ENCODE data around the gene CCDC8.
"Not testable (repeated sequence)": the region's sequence is repeated elsewhere in the genome, so short reads cannot be mapped to it uniquely, and the experiment has no call there.

The CCDC8 gene

GRCh38 chr19:46380690-46381089, 32.7 kb downstream of the CCDC8 start:
- DNase-seq (ENCODE audit: low read depth) = no peak

- DNase-seq (ENCODE audit: low read depth) = no peak
Measured at GRCh38 chr19:46378268-46378667, 35.1 kb downstream of the CCDC8 start.

DNA sequence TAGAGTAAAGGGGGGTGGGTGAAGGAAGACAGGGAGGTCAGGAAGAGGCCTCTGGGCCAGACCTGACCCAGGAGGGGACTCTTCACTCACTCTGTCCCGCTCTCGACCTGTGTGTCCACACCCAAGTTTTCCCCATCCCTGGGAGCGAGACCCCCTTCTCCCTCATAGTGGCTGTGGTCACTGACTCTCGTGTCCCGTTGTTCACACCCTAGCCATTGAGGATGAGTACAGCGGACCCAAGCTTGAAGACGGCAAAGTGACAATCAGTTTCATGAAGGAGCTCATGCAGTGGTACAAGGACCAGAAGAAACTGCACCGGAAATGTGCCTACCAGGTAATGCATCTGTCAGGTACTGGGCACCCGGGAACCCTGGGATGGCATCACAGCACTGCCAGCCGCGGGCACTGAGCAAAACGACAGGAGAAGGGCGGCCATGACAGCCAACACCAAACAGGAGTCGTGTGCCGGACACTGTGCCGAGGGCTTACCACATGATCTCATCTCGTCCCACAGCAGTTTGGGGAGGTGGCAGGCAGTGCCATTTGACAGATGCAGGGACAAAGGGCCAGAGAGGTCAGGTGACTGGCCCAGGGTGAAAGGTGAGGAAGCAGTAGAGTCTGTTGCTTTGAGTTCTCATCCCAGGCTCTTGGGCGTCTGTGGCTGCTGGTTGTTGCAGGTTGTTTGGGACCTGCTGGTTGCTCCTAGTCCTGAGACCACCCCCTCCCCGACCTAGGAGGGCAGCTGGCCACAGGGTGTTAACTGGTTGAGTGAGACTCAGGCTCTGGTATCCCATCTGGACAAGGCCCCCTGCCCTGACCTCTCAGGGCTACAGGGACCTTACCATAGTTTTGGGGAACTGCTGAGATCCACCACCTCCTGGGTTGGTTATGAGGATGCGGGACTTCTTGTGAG, 36.9 kb downstream of the CCDC8 start:
- DNase-seq (ENCODE audit: low read depth) = no peak

GRCh38 chr19:46375476-46376067, 37.8 kb downstream of the CCDC8 start:
- not testable (repeated sequence) for DNase-seq (ENCODE audit: low read depth)

GRCh38 chr19:46374536-46375475, 38.6 kb downstream of the CCDC8 start:
- no peak for DNase-seq (ENCODE audit: low read depth)

DNA sequence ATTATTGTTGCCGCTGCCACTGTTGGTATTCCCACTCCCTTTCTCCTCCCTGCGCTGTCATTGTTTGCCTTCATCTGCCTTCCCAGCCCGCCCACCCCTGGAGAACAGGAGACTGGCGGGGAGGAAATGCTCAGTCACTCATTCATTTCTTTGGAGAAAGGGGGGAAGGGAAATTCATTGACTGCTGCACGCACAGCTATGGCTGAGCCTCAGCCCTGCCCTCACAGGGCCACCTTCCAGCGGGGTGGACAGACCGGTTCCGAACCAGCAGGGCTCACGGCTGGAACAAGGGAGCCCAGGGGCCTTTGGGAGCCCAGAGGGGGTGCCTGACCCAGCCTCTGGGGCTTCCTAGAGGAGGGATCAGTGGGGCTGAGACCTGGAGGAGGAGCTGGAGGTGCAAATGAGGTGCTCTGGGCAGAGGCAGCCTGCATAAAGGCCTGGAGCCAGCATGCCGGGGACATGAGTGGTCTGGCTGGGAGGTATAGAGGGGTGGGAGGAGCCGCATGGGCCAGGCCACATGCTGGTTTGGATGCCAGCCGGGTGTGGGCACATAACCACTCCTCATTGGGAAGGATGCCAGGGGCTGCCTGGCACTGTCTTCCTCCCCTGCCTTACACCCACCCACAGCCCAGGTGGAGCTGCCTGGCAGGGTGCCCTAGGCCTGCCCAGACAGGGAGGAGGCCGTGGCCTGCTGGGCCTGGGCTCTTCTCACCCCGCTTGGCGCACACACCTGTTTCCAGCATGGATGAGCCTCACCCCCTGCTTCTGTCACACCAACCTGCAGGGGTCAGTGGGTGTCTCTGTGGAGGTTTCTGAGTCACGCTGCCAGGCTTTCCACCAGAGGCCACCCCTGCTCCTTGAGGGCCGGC, 39.6 kb downstream of the CCDC8 start:
- no peak for DNase-seq (ENCODE audit: low read depth)

- DNase-seq (ENCODE audit: low read depth) = no peak
Measured at GRCh38 chr19:46372901-46373490, 40.4 kb downstream of the CCDC8 start.

GRCh38 chr19:46371371-46371901, 41.9 kb downstream of the CCDC8 start:
- no peak for DNase-seq (ENCODE audit: low read depth)

GRCh38 chr19:46369817-46370216, 43.5 kb downstream of the CCDC8 start:
- DNase-seq (ENCODE audit: low read depth) = no peak

DNA sequence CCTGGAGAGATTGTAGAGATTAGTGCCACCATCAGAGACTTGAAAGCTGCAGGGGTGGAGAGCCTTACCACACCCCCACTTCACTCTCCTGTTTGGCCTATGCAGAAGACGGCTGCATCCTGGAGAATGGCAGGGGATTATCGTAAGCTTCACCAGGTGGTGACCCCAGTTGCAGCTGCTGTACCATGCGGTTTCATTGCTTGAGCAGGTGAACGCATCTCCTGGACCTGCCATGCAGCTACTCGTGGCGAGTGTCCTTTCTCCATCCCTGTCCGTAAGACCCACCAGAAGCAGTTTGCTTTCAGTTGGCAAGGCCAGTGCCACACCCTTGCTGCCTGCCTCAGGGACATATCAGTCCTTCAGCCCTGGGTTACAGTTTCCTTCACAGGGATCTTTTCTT, 45.2 kb downstream of the CCDC8 start:
- no peak for DNase-seq (ENCODE audit: low read depth)

GRCh38 chr19:46367426-46367825, 45.9 kb downstream of the CCDC8 start:
- no peak for DNase-seq (ENCODE audit: low read depth)

DNA sequence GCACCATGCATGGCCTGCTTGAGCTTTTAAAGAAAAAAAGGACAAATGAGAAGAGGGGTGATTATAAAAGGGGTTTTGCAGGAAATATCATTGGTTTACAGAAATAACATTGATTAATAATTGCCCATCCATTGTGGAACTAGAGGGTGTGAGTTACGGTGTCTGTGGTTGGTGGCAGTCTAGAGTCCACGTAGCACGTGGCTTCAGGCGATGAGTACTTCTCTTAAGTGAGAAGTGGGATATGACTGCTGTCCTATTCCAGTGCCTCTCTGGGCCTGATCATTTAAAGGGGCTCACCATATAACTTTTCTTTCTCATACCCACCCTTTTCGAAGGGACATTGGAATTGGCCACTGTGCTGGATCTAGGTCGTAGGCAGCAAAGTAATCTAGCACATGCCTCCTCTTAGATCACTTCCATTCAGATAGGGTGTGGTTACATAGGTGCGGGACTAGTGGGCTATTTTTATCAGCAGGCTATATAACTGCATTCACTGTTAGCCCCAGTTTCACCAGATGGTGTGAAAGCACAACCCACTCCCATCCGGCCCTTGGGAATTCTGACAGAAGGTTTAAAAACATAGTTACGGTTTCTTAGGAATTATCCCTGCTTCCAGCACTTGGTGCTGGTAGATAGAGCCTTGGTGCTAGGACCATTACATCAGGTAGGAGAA, 46.6 kb downstream of the CCDC8 start:
- DNase-seq (ENCODE audit: low read depth) = no peak

DNA sequence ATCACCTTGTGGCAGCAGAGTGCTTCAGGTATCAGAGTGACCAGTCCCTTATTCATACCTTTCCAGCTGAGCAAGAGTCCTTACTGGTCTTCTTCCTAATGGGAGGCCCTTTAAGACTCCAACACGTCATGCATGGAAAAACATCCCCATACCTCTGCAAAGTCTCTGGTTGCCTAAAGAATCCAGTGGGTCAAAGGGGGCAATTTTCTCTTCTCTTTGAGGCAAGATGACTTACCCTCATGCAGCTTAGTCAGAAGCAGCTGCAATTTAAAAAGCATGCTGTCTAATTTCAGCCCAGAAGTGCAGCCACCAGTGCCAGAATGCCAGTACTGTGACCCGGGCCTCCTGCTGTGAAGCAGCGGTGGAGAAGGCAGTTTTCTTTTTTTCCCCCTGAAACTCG, 47.8 kb downstream of the CCDC8 start:
- no peak for DNase-seq (ENCODE audit: low read depth)

DNA sequence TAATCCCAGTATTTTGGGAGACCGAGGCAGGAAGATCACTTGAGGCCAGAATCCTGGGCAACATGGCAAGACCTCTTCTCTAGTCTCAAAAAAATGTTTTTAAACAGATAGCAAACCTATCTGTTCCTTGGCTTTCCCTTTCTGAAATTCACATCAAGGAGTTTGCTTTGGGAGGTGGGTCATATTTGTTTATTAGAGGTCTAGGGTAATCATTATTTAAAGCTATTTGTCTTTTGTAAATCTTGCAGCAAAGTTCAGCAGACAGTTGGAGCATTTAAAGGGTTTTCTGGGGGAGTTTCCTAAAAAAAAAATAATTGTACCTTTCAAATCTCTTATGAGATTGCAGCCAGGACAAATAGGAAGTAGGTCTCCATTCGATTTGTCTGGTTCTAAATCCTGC, 49.0 kb downstream of the CCDC8 start:
- DNase-seq (ENCODE audit: low read depth) = no peak

DNA sequence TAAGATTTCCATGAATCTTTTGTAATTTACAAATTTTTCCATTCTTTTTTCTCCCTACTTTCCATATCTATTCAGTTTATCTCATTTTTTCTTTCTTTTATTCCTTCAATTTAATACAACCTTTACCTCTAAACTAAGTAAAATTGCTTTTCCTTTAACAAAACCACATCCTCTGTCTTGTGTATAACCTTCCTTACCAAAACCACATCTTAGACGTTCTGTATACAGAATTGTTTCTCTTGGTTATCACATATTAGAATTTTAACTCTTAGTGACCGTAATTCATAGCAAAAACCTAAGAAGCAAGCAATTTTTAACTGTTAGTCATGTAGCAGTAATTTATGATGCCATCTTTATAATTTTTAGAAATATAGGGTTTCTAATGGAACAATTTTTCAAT, 51.4 kb downstream of the CCDC8 start:
- DNase-seq (ENCODE audit: low read depth) = no peak
